ENCODE results near the gene ARMH4.

DNA sequence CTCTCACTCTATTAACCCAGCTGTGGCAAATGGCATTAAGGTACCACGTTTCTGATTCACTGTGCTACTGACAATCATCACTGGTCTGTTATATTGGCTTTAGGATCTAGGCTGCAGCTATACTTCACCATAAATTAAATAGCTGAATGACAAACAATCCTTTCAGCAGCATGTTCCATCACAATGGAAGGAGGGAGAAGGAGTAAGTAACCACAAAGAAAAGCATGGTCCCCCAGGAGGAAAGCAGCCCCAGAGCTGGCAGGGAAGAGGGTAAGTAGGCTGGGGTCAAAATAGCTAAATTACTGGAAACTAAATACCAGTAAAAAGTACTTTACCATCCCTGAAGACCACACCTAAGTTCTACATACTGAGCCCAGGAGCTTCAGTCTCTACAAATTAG lies 2.8 kb downstream of the ARMH4 start:
- TF ChIP-seq CTCF (IDR thresholded peaks at IDR 0.05) (no peak), ZFX (IDR thresholded peaks at IDR 0.05; ENCODE audit: borderline replicate concordance) (no peak)

All from 22Rv1 (cell line).